ENCODE data around the gene LPP. TPM values are rescaled to one million over a fixed set of nuclear protein-coding genes. Genes with fewer than 3 reads are reported as not detected.

The LPP gene
- total RNA-seq, 1 donor from 2014 or later = 54.9 TPM

GRCh38 chr3:188527389-188527788 lies 373.4 kb downstream of the LPP start:
- intact Hi-C loops (cut with micrococcal nuclease) = no loop called here

- intact Hi-C loops (cut with micrococcal nuclease) = no loop called here
Observed at GRCh38 chr3:188528396-188528795, 374.4 kb downstream of the LPP start.

GRCh38 chr3:188529228-188529627 lies 375.3 kb downstream of the LPP start:
- intact Hi-C loops (cut with micrococcal nuclease) = no loop called here

GRCh38 chr3:188530226-188530625 lies 376.3 kb downstream of the LPP start:
- intact Hi-C loops (cut with micrococcal nuclease) = no loop called here

GRCh38 chr3:188531210-188531609 lies 377.3 kb downstream of the LPP start:
- intact Hi-C loops (cut with micrococcal nuclease) = no loop called here

GRCh38 chr3:188533172-188533571 lies 379.2 kb downstream of the LPP start:
- intact Hi-C loops (cut with micrococcal nuclease) = no loop called here

GRCh38 chr3:188533612-188534357 lies 379.8 kb downstream of the LPP start:
- intact Hi-C loops (cut with micrococcal nuclease) = no loop called here

GRCh38 chr3:188534633-188535032 lies 380.7 kb downstream of the LPP start:
- intact Hi-C loops (cut with micrococcal nuclease) = no loop called here

- intact Hi-C loops (cut with micrococcal nuclease) = no loop called here
Observed at GRCh38 chr3:188537606-188538005, 383.6 kb downstream of the LPP start.

GRCh38 chr3:188539037-188539436 lies 385.1 kb downstream of the LPP start:
- intact Hi-C loops (cut with micrococcal nuclease) = no loop called here

GRCh38 chr3:188539631-188540194 lies 385.8 kb downstream of the LPP start:
- intact Hi-C loops (cut with micrococcal nuclease) = no loop called here

- intact Hi-C loops (cut with micrococcal nuclease) = no loop called here
Observed at GRCh38 chr3:188542196-188542595, 388.2 kb downstream of the LPP start.

GRCh38 chr3:188544012-188544411 lies 390.1 kb downstream of the LPP start:
- intact Hi-C loops (cut with micrococcal nuclease) = no loop called here

- intact Hi-C loops (cut with micrococcal nuclease) = no loop called here
Observed at GRCh38 chr3:188546835-188547670, 393.1 kb downstream of the LPP start.

- intact Hi-C loops (cut with micrococcal nuclease) = loop anchor here (2.0 kb wide), 1 partner anchor 31 kb away; no protein-coding TSS in a partner anchor
Observed at GRCh38 chr3:188553569-188553968, 399.6 kb downstream of the LPP start.

GRCh38 chr3:188554404-188554803 lies 400.4 kb downstream of the LPP start:
- intact Hi-C loops (cut with micrococcal nuclease) = no loop called here

- intact Hi-C loops (cut with micrococcal nuclease) = no loop called here
Observed at GRCh38 chr3:188557235-188557634, 403.3 kb downstream of the LPP start.

- intact Hi-C loops (cut with micrococcal nuclease) = no loop called here
Observed at GRCh38 chr3:188558343-188559071, 404.6 kb downstream of the LPP start.

- intact Hi-C loops (cut with micrococcal nuclease) = no loop called here
Observed at GRCh38 chr3:188559072-188559429, 405.1 kb downstream of the LPP start.

GRCh38 chr3:188559856-188560255 lies 405.9 kb downstream of the LPP start:
- intact Hi-C loops (cut with micrococcal nuclease) = no loop called here

- intact Hi-C loops (cut with micrococcal nuclease) = no loop called here
Observed at GRCh38 chr3:188562144-188562543, 408.2 kb downstream of the LPP start.
